ENCODE data around the gene OXT. TPM values are rescaled to one million over a fixed set of nuclear protein-coding genes. Genes with fewer than 3 reads are reported as not detected.

OXT gene
- total and polyA plus RNA-seq, 2 of the 8 experiments (the other 6 are each of a cell fraction or from before 2014, with no cell fraction given), result not detected

GRCh38 chr20:3082306-3082951 is 11.0 kb downstream of the OXT start (continued):
- TF ChIP-seq CBX5 (IDR thresholded peaks at IDR 0.05; ENCODE audit: low read depth, low read length), result no peak

Measured in H1 (cell line).